ENCODE data around the gene TUBGCP6.

DNA sequence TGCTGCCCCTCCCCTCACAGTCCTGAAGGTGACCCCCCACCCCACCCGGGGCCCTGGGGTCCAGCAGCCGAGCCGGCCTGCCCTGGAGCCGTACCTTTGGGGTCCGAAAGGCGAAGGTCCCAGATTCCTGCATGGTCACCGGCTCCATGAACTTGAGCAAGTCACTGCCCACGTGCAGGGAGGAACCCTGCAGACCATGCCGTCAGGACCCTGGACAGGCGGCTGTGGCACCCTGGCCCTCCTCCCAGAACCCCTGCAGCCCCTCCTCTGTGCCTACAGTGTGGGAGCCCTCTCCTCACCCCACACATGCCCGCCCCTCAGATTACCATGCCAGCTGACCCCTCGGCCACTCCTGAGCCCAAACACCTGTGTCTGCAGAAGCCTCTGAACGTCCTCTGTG is 39.7 kb upstream of the TUBGCP6 start:
- TF ChIP-seq TAF1 (IDR thresholded peaks at IDR 0.05; ENCODE audit: borderline replicate concordance, insufficient read depth, low read length) (no peak), POLR2AphosphoS5 (IDR thresholded peaks at IDR 0.05; ENCODE audit: low read depth, low read length) (no peak)
- TF ChIP-seq, protein P1, sequence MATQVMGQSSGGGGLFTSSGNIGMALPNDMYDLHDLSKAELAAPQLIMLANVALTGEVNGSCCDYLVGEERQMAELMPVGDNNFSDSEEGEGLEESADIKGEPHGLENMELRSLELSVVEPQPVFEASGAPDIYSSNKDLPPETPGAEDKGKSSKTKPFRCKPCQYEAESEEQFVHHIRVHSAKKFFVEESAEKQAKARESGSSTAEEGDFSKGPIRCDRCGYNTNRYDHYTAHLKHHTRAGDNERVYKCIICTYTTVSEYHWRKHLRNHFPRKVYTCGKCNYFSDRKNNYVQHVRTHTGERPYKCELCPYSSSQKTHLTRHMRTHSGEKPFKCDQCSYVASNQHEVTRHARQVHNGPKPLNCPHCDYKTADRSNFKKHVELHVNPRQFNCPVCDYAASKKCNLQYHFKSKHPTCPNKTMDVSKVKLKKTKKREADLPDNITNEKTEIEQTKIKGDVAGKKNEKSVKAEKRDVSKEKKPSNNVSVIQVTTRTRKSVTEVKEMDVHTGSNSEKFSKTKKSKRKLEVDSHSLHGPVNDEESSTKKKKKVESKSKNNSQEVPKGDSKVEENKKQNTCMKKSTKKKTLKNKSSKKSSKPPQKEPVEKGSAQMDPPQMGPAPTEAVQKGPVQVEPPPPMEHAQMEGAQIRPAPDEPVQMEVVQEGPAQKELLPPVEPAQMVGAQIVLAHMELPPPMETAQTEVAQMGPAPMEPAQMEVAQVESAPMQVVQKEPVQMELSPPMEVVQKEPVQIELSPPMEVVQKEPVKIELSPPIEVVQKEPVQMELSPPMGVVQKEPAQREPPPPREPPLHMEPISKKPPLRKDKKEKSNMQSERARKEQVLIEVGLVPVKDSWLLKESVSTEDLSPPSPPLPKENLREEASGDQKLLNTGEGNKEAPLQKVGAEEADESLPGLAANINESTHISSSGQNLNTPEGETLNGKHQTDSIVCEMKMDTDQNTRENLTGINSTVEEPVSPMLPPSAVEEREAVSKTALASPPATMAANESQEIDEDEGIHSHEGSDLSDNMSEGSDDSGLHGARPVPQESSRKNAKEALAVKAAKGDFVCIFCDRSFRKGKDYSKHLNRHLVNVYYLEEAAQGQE (IDR thresholded peaks at IDR 0.05; ENCODE audit: insufficient read depth in 1 of 2, low read depth in 2 of 2, low read length in 2 of 2) = no peak
